Fibroblast of lung (primary cell): ENCODE results near the gene LPP. TPM values are rescaled to one million over a fixed set of nuclear protein-coding genes. Genes with fewer than 3 reads are reported as not detected.

Experiments
- DNase-seq, 2 donors: peaks; one replicate each; pipeline versions ENCODE4 v3.0.0 to v3.0.0-alpha.2; 2010; ENCODE audit warnings: low read depth in 2 of 2
- H2AFZ ChIP-seq: 2 replicates; pipeline ENCODE4 v1.5.1; 2012; ENCODE audit warnings: low read length, control low read depth, inconsistent platforms
- H3K27ac ChIP-seq: 2 replicates; pipeline ENCODE4 v1.5.1; 2011; ENCODE audit warnings: low read length, control low read depth; ENCODE audit not compliant: insufficient read depth
- H3K27me3 ChIP-seq: 2 replicates; pipeline ENCODE4 v1.5.1; 2011; ENCODE audit warnings: mild to moderate bottlenecking, low read length; ENCODE audit not compliant: control insufficient read depth, insufficient read depth
- H3K36me3 ChIP-seq: 2 replicates; pipeline ENCODE4 v1.5.1; 2011; ENCODE audit warnings: low read length; ENCODE audit not compliant: control insufficient read depth, insufficient read depth
- H3K4me1 ChIP-seq: 2 replicates; pipeline ENCODE4 v1.5.1; 2011; ENCODE audit warnings: low read length; ENCODE audit not compliant: control insufficient read depth, insufficient read depth; ENCODE audit errors: extremely low read depth
- H3K4me2 ChIP-seq: 2 replicates; pipeline ENCODE4 v1.5.1; 2011; ENCODE audit warnings: low read length, control low read depth; ENCODE audit not compliant: insufficient read depth; ENCODE audit errors: extremely low read depth
- H3K4me3 ChIP-seq, 4 experiments: fragments of 200-600 bp in 1 of 4; sonication (generic) in 1 of 4; replicated peaks in 1 of 4; 2 replicates each; pipeline ENCODE4 v1.5.1; 2011 to 2016; ENCODE audit warnings: low read length in 4 of 4, low read depth in 3 of 4, mild to moderate bottlenecking in 3 of 4, control low read depth in 2 of 4, inconsistent platforms in 1 of 4, mixed read lengths in 1 of 4; ENCODE audit not compliant: insufficient read depth in 1 of 4; ENCODE audit errors: control extremely low read depth in 1 of 4
- H3K79me2 ChIP-seq: 2 replicates; pipeline ENCODE4 v1.5.1; 2012; ENCODE audit warnings: mild to moderate bottlenecking, low read length, inconsistent platforms; ENCODE audit not compliant: control insufficient read depth, insufficient read depth
- H3K9ac ChIP-seq: 2 replicates; pipeline ENCODE4 v1.5.1; 2011; ENCODE audit warnings: mild to moderate bottlenecking, low read length, control low read depth; ENCODE audit not compliant: insufficient read depth
- H3K9me3 ChIP-seq: 2 replicates; pipeline ENCODE4 v1.5.1; 2012; ENCODE audit warnings: low read depth, low read length; ENCODE audit not compliant: control insufficient read depth, insufficient read depth
- H4K20me1 ChIP-seq: 2 replicates; pipeline ENCODE4 v1.5.1; 2011; ENCODE audit warnings: low read length; ENCODE audit not compliant: control insufficient read depth, insufficient read depth; ENCODE audit errors: extremely low read depth
- CTCF ChIP-seq, 2 donors: IDR thresholded peaks in 1 of 2; conservative IDR thresholded peaks in 1 of 2; 1 replicate in 1 of 2; 2 replicates in 1 of 2; pipeline ENCODE4 v1.5.1; 2011 to 2012; ENCODE audit warnings: low read length in 2 of 2, control low read depth in 1 of 2, inconsistent platforms in 1 of 2, low read depth in 1 of 2, mild to moderate bottlenecking in 1 of 2
- EZH2 ChIP-seq: IDR thresholded peaks from 2 replicates; pipeline ENCODE4 v1.5.1; 2012; ENCODE audit warnings: low read length, control low read depth, mild to moderate bottlenecking; ENCODE audit errors: missing control alignments
- polyA plus RNA-seq, 2 donors: library from polyadenylated mRNA; depleted of rRNA in 1 of 2; stranded (reverse) in 1 of 2; unstranded in 1 of 2; fragments of >200 nt; gene quantifications; 2 replicates each; pipeline ENCODE4 v1.2.1, GENCODE V29; 2011 to 2012; ENCODE audit warnings: missing spikeins in 1 of 2
- total RNA-seq: library from RNA; depleted of rRNA; stranded (reverse); fragments of >200 nt; gene quantifications from 2 replicates; pipeline ENCODE4 v1.2.1, GENCODE V29; 2014

LPP gene
- total and polyA plus RNA-seq, 2 donors (not counting 1 experiment from before 2014, with no cell fraction given) = 69.0 to 124 TPM

- Histone ChIP-seq H3K9ac (no peak overlapping the region), H3K4me3 (no peak overlapping the region), H3K27me3 (no peaks in the 10 kb centered on the region), H3K4me1 (peaks cover 4% of the 10 kb centered on the region), H3K79me2 (no peaks in the 10 kb centered on the region), H3K4me2 (no peak overlapping the region), H2AFZ (no peak overlapping the region), H3K9me3 (no peaks in the 10 kb centered on the region), H4K20me1 (no peaks in the 10 kb centered on the region), H3K27ac (no peak overlapping the region), H3K36me3 (no peaks in the 10 kb centered on the region)
- peak; percentile 7 to 60 for DNase-seq
- no peak for TF ChIP-seq EZH2
- TF ChIP-seq CTCF (conservative IDR thresholded peaks at IDR 0.05 in 1 of 2, IDR thresholded peaks at IDR 0.05 in 1 of 2; ENCODE audit: low read depth in 1 of 2, low read length in 2 of 2) = no peak
Observed at GRCh38 chr3:188860147-188860546, 706.2 kb downstream of the LPP start.

GRCh38 chr3:188861842-188862744 is 708.1 kb downstream of the LPP start:
- Histone ChIP-seq H3K27ac (no peak overlapping the region), H3K4me2 (no peak overlapping the region), H3K9ac (no peak overlapping the region), H3K27me3 (no peaks in the 10 kb centered on the region), H3K79me2 (no peaks in the 10 kb centered on the region), H3K4me3 (no peak overlapping the region), H2AFZ (no peak overlapping the region), H3K36me3 (no peaks in the 10 kb centered on the region), H3K4me1 (peaks cover 4% of the 10 kb centered on the region), H4K20me1 (no peaks in the 10 kb centered on the region), H3K9me3 (no peaks in the 10 kb centered on the region)
- TF ChIP-seq EZH2 (no peak), CTCF (conservative IDR thresholded peaks at IDR 0.05 in 1 of 2, IDR thresholded peaks at IDR 0.05 in 1 of 2; ENCODE audit: low read depth in 1 of 2, low read length in 2 of 2) (no peak)
- DNase-seq = peak; percentile 50 to 71

GRCh38 chr3:188863999-188864406 is 710.0 kb downstream of the LPP start:
- Histone ChIP-seq H3K4me2 (no peak overlapping the region), H3K4me3 (no peak overlapping the region), H3K79me2 (no peaks in the 10 kb centered on the region), H3K4me1 (peaks cover 4% of the 10 kb centered on the region), H4K20me1 (no peaks in the 10 kb centered on the region), H3K9ac (no peak overlapping the region), H3K9me3 (no peaks in the 10 kb centered on the region), H3K36me3 (no peaks in the 10 kb centered on the region), H3K27me3 (no peaks in the 10 kb centered on the region), H3K27ac (no peak overlapping the region), H2AFZ (no peak overlapping the region)
- TF ChIP-seq EZH2 (no peak), CTCF (conservative IDR thresholded peaks at IDR 0.05 in 1 of 2, IDR thresholded peaks at IDR 0.05 in 1 of 2; ENCODE audit: low read depth in 1 of 2, low read length in 2 of 2) (no peak)
- DNase-seq = peak; percentile 83 to 86
